NOMO-1 treated with DMSO at 0.1 percent for 48 hours (cell line): ENCODE measurements around the gene FAM193A.
"Not testable (repeated sequence)": the region's sequence is repeated elsewhere in the genome, so short reads cannot be mapped to it uniquely, and the experiment has no call there.

Experiments
- DNase-seq: peaks from one replicate; lab custom pipeline; 2025; ENCODE audit not compliant: unreplicated experiment; lab: John Stamatoyannopoulos, UW

FAM193A gene

DNA sequence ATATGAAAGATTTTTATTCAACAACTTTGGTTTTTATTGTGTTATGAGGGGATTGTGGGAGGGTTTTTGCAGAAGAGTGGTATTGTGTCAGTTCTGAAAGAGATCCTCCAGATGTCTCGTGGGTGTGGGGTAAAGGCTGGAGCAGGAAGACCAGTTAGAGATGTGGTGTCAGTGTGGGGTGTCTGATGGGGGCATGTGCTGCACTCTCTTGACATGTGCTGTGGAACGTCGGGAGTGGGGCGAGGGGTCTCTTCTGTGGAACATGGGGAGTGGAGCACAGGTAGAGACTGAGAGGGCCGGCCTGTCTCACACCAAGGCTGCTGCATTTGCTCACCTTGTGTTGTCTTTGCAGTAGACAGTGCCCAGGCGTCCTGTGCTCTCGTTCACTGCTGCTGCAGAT, 37.6 kb downstream of the FAM193A start:
- DNase-seq: no peak

DNA sequence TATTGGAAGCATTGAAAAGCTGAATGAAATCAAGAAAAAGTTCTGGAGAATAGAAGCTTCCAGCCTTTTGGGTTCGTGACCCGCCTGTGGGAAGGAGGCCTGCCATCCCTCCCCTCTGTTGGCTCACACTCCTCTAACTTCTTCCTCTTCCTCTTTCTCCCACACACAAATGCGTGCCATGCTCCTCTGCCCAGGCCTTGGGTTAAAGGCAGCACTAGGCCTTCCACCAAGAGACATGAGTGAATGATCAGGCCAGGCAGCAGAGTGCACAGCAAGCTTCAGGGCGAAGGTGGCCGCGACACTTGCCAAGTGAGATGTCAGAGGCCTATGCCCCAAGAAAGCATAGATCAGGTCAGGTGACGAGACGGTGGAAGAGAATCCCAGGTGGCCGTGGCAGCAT, 38.4 kb downstream of the FAM193A start:
- peak; percentile 62 for DNase-seq

DNA sequence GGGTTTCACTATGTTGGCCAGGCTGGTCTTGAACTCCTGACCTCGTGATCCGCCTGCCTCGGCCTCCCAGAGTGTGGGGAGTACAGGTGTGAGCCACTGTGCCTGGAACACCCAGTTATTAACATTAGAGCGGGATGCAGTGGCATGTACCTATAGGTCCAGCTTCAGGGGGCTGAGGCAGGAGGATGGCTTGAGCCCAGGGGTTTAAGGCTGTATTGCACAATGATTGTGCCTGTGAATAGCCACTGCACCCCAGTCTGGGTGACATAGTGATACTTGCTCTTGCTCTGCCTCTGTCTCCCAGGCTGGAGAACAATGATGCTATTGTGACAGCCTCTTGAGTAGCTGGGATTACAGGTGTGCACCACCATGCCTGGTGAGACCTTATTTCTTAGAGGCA, 39.8 kb downstream of the FAM193A start:
- no peak for DNase-seq

DNA sequence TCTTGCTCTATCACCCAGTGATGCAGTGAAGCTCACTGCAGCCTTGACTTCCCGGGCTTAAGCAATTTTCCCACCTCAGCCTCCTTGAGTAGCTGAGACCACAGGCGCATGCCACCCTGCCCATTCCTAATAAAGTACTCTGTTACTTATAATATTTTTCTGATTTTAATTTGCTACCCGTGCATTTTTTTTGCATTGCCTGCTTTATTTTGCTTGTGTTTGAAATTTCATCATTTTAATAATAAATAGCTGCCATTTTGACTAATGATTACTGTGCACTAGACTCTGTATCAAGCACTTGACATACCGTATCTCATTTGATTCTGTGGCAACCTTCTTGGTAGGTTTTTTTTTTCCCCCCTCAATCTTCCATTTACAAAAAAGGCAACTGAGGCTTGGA, 41.7 kb downstream of the FAM193A start:
- no peak for DNase-seq

DNA sequence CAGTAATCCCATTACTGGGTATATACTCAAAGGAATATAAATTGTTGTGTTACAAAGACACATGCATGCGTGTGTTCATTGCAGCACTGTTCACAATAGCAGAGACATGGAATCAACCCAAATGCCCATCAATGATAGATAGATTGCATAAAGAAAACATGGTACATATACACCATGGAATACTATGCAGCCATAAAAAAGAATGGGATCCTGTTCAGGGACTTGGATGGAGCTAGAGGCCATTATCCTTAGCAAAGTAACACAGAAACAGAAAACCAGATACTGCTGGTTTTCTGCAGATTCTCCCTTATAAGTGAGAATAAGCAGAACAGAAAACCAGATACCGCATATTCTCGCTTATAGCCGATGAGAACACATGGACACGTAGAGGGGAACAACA, 43.5 kb downstream of the FAM193A start:
- no peak for DNase-seq

DNA sequence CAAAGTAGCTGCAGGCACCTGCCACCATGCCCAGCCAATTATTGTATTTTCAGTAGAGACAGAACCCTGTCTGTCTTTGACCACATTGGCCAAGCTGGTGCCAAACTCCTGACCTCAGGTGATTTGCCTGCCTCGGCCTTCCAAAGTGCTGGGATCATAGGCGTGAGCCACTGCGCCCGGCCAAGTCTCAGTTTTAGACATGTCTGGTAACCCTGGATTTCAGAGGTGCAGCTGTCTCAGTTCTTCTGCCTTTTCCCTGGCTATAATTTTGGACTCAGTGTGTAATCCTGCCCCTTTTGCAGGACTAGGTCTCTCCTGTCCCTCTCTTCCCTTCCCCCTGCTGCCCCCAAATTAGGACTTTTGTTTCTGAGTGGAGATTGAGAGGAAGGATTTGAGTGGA, 46.6 kb downstream of the FAM193A start:
- no peak for DNase-seq

DNA sequence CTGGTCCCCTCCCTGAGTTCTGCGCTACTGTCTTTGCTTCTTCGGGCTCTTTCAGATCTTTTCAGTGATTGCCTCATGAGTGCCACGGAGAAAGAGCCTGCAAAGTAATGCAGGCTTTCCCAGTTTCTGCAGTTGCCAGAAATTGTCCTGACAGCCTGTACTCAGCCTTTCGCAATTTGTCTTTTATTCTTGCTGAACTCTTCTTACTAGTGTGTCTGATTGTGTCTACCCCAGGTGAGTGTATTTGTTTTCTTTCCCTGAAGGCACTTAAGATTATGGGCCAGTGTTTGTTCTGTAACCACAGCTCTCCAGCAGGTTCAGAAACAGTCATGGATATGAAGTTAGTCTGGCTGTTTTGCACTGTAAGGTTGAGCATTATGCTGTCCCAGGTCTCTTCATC, 47.1 kb downstream of the FAM193A start:
- DNase-seq: no peak

DNA sequence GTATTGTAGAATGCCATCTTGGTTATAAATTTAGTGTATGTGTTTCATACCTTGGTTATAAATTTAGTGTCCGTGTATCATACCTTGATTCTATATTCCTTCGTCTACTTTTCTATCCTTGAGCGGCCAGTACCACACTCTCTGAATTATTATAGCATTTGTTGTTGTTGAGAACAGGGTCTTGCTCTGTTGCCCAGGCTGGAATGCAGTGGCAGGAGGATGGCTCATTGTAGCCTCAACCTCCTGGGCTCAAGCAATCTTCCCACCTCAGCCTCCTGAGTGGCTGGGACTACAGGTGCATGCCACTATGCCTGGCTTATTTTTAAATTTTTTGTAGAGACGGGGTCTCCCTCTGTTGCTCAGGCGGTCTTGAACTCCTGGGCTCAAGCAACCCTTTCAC, 50.1 kb downstream of the FAM193A start:
- no peak for DNase-seq

DNA sequence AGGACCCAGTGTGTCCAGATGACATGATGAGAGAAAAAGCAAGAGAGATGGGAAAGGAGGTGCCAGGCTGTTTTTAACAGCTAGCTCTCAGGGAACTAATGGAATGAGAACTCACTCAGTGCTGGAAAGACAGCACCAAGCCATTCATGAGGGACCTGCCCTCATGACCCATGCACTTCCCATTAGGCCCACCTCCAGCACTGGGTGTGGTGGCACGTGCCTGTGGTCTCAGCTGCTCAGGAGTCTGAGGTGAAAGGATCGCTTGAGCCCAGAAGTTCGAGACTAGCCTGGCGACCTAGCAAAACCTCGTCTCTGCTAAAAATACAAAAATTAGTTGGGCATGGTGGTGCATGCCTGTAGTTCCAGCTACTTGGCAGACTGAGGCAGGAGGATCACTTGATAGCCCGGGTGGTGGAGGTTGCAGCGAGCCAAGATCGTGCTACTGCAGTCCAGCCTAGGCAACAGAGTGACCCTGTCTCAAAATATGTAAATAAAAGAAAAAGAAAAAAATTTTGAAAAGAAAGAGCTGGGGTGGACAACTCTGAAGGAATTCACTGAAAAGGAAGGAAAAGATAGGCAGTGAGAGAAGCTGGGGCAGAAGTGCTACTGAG, 50.9 kb downstream of the FAM193A start:
- DNase-seq: no peak

DNA sequence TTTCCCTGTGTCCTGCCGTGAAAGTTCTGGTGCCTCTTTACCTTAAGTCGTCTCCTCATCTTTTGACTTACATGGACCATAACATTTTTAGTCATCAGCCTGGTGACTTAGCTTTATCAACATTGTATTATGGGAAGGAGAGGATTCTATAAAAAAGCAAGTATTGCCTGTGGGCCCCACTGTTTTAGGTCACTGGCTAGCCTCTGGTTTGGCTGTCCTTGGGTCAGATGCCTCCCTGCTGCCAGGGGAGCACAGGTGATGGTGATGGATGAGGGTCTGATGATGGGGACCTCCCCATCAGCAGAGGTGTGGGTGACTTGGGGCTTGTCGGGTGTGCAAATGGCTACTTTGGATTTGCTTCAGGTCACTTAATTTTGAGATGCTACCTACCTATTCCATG, 51.8 kb downstream of the FAM193A start:
- no peak for DNase-seq

DNA sequence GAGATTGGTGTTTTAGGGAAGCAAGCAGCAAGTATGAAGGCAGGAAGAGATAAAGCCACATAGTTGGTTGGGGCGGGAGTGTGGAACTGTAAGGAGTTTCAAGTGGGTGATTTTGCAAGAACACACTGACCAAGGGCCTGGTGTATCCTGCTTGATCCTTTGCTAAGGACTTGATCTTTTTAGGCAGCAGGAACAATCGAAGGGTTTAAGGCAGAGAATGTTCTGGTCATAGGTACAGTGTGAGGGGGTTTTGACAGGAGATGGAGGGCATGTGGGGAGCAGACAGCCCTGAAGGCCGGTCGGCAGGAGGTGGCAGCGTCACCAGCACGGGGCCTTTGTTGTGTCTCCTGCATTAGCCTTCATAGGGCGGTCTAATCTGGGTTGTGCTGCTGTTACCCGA, 54.7 kb downstream of the FAM193A start:
- peak; percentile 47 for DNase-seq

DNA sequence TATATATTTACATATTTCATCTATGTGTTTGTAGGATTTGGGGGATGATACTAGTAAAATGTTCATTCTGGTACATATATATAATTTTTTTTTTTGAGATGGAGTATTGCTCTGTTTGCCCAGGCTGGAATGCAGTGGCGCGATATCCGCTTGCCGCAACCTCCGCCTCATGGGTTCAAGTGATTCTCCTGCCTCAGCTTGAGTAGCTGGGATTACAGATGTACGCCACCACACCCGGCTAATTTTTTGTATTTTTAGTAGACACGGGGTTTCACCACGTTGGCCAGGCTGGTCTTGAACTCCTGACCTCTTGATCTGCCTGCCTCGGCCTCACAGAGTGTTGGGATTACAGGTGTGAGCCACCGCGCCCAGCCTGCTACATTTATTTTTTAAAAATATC, 55.6 kb downstream of the FAM193A start:
- DNase-seq: not testable (repeated sequence)

DNA sequence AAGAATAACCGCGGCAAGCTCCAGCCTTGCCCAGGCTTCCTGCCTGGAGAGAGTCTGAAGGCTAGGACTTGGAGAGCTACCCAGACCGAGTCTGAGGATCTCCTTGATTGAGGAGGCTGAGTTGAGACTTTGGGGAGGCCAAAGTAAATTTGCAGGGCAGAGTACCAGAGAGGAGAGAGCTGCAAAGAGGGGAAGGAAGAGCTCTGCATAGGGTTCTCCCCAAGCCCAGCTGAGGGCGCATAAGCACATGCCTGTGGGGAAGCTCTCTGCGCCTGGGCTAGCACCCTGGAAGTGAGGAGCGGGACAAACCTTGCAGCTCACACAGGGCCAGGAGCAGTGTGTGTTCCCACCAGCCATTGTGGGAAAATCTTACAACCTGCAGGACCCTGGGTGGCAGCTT, 56.1 kb downstream of the FAM193A start:
- no peak for DNase-seq

DNA sequence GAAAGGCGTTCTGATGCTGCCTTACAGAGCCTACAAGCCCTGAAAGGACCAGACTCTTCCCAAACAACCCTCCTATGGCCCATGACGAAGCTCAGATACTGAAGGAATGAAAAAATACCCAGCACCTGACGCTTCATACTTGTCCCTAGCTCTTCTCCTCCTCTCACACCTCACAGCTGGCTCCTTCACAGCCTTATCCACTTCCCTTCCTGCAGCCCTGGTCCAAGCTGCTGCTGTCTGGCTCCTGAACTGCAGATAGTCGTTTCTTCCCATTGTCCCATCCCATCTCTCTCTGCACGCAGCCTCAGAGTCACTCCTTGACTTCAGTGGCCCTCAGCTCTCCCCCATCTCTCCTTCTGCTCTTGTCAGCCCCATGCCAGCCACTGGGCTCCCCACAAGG, 56.6 kb downstream of the FAM193A start:
- DNase-seq: no peak

DNA sequence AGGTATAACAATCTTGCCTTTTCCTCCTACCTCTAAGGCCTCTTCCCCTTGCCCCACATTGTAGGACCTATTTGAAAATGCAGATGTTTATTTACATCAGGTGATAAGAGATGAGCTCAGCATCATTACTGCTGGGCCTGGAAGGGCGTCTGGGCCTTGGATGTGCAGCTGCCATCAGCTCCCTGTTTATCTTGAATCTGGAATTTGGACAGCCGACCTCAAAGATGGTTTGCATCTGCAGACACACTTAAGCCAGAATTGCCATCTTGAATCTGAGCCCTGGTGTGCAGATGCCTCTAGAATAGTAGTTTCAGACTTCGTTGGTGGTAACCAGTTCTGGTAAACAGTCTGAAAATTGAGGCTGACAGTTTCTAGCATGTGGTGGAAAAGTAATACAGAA, 59.0 kb downstream of the FAM193A start:
- DNase-seq: no peak

DNA sequence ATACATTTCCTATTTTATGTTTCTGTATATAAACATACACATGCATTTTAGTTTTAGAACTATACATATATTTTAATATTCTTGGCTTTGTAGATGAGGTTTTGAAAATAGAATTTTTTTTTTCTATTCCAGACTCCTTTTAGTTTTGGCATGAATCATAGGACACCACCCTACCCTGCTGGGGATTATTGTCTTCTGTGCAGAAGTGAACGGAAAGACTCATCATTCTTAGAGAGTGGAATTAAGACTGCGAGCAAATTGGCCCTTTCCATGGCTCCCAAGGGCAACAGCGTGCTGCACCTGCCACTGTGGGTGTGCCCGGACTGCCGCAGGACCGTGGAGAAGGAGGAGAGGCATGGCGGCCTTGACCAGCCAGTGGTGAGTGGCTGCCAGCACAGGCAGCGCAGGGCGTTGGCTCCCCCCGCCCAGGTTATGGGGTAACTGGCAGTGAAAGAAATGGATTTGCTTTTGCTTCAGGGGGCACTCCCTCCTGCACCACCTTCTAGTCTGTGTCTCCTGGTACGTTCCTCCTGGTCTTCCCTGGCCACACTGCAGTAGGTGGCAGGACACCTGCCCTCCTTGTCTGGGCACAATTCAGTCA, 59.6 kb downstream of the FAM193A start:
- no peak for DNase-seq

DNA sequence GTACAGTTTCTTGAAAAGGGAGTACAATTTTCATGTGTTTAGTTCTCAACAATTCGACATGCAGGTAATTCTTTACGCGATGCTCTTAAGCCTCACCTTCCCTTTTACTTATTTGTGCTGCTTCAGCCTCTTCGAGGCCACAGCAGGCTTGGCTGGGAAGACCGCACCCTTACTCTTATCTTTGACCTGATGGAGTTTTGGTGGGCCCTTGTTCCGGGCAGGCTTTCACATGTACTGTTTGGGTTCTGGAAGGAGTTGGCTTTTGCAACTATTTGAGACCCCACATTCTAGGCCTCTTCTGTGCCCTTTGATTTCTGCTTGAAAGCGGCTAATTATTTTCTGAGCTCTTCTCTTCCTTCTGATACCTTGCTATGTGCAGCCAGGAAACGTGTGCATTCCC, 60.2 kb downstream of the FAM193A start:
- DNase-seq: no peak

DNA sequence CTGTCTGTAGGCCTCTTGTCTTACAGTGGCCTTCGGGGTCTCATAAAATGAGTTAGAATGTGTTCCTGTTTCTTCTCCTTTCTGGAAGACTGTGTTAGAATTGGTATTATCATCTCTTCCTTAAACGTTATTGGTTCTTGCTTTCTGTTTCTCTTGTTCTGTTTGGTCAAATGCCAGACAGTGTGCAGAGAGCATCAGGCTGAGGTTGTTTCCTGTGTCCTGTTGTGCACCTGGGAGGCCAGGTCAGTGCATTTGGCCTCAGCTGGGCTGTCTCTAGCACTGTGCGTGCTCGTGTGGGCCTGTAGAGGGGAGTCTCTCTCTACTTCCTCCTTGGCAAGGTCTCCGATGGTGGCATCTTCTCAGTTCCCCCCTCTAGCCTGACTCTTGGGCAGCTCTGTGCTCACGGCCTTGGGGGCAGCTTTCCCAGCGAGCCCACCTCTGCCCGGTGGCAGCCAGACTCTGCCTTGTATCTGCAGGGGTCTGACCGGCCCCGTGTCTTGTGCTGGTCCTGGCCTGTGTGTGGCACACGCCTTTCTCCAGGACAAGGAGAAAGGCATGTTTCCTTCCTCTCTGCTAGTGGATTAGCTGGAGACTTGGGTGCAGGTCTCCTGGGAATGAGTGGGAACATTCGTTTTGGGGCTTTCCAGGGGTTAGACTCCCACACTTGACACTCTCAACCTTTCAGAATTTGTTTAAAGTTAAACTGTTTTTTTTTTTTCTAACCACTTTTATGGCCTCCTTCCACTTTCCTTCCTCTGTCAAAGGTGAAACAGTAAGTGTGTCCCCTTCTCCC, 62.3 kb downstream of the FAM193A start:
- peak; percentile 61 for DNase-seq

DNA sequence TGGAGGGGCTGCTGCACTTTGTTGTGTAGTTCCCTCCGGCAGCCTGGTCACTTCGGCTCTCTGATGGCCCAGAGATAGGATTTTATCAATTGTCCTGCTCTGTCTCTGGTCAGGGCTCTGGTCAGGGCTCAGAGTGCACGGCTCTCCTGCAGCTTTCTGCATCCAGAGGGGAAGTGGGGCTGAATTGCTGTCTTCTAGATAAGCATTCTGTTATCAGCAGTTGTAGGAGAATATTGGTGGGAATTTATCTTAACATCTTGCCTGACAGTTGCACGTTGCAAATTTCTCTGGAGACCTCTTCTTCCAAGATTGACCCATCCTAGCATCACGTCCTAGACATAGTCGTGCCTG, 62.8 kb downstream of the FAM193A start:
- no peak for DNase-seq

DNA sequence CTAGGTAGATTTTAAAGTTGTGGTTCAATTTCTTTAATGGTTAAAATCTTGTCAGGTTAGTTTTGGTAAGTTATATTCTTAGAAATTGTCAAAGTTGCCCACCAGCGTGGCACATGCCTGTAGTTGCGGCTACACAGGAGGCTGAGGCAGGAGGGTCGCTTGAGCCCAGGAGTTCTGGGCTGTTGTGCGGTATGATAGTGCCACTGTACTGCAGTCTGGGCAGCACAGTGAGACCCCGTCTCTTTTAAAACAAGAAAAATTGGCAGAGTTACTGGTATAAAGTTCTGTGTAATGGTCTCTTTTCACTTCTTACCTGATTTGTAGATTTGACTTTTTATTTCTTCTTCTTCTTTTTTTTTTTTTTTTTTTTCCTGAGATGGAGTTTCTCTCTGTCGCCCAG, 64.4 kb downstream of the FAM193A start:
- DNase-seq: no peak

DNA sequence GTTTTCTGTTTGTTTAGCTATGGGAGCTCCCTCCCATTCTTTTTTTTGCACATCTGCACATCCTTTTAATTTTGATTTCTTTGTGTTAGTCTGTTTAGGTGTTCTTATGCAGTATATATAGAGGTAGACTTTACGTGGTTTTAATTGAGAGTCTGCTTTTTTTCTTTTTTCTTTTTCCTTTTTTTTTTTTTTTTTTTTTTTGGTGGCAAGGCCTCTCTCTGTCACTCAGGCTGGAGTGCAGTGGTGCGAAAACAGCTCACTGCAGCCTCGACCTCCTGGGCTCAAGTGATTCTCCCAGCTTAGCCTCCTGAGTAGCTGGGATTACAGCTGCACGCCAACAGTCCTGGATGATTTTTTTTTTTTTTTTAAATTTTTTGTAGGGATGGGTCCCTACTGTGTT, 68.2 kb downstream of the FAM193A start:
- no peak for DNase-seq

DNA sequence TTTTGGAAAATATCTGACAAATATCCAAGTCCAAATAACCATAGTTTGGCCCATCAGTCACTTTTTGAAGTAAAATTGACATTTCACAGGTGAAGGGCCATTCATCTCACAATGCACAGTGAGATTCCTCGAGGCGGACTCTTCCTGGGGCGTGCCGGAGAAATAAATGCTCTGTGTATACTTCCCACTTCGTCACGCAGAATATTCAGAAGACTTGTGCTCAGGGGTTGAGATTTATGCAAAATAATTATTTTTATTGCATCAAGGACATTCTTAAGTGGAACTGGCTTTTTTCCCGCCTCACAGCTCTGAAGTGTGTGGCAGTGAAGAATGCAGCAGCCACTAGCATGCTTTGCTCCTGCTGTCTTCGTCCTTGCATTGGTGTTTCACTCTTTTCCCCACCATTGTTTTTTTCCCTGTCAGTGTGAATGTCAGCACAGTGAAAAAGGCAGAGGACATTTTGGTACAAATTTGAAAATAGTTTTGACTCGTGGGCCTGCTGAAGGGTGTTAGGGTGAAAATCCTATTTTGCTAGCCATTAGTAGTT, 70.6 kb downstream of the FAM193A start:
- no peak for DNase-seq
